NCI-H1694 (cell line): ENCODE measurements around the gene KEL.

Source experiments
- DNase-seq: peaks from one replicate; lab custom pipeline; 2025; lab: John Stamatoyannopoulos, UW

The KEL gene

GRCh38 chr7:142962991-142963390 lies 828 bp upstream of the KEL start:
- DNase-seq: no peak

- no peak for DNase-seq
These were observed 579 bp downstream of the KEL start for GRCh38 chr7:142961595-142961972.

- DNase-seq: no peak
These were observed 1.1 kb downstream of the KEL start for GRCh38 chr7:142960955-142961512.

GRCh38 chr7:142959202-142959601 lies 3.0 kb downstream of the KEL start:
- no peak for DNase-seq

GRCh38 chr7:142957723-142958122 lies 4.4 kb downstream of the KEL start:
- no peak for DNase-seq

- no peak for DNase-seq
These were observed 5.1 kb downstream of the KEL start for GRCh38 chr7:142956951-142957623.

GRCh38 chr7:142954680-142955268 lies 7.4 kb downstream of the KEL start:
- DNase-seq: no peak

GRCh38 chr7:142950235-142950634 lies 11.9 kb downstream of the KEL start:
- no peak for DNase-seq

- DNase-seq: no peak
These were observed 13.6 kb downstream of the KEL start for GRCh38 chr7:142948603-142949002.

- DNase-seq: no peak
These were observed 17.2 kb downstream of the KEL start for GRCh38 chr7:142945001-142945400.

GRCh38 chr7:142943706-142944268 lies 18.4 kb downstream of the KEL start:
- no peak for DNase-seq

GRCh38 chr7:142942746-142943145 lies 19.4 kb downstream of the KEL start:
- no peak for DNase-seq

GRCh38 chr7:142941541-142941940 lies 20.6 kb downstream of the KEL start:
- DNase-seq: no peak

- no peak for DNase-seq
These were observed 21.1 kb downstream of the KEL start for GRCh38 chr7:142940966-142941535.

GRCh38 chr7:142939226-142939910 lies 22.8 kb downstream of the KEL start, which contains the start of gene LLCFC1:
Gene LLCFC1 (plus strand): TSS chr7:142939484. CDS start chr7:142939622, 138 bp downstream.
- DNase-seq: no peak

- DNase-seq: no peak
These were observed 23.6 kb downstream of the KEL start for GRCh38 chr7:142938611-142939010.

GRCh38 chr7:142935941-142936565 lies 26.1 kb downstream of the KEL start:
- no peak for DNase-seq

- DNase-seq: no peak
These were observed 28.1 kb downstream of the KEL start for GRCh38 chr7:142934056-142934455.

GRCh38 chr7:142933624-142934023 lies 28.5 kb downstream of the KEL start, which contains the start of gene TRPV5:
Gene TRPV5 (minus strand): TSS chr7:142933746. CDS start chr7:142933459, 287 bp downstream.
- DNase-seq: no peak

- DNase-seq: no peak
These were observed 29.1 kb downstream of the KEL start for GRCh38 chr7:142933092-142933475.

GRCh38 chr7:142932386-142933091 lies 29.6 kb downstream of the KEL start:
- DNase-seq: no peak
